Islet of Langerhans (tissue), 1 donor: ENCODE measurements around the gene TM4SF20.

ENCODE experiments used
- FAIRE-seq: peaks from one replicate; lab custom pipeline; 2011; peaks lifted over from hg19 to GRCh38; lab: Jason Lieb, UNC

Gene TM4SF20

GRCh38 chr2:227379095-227379494 lies at the start of gene TM4SF20:
TSS of gene TM4SF20 (minus strand) at chr2:227379306. CDS start at chr2:227379268, 38 bp downstream.
- no peak for FAIRE-seq

- FAIRE-seq, result no peak
Observed at GRCh38 chr2:227428731-227429285, 49.7 kb upstream of the TM4SF20 start.

- FAIRE-seq, result no peak
Observed at GRCh38 chr2:227423656-227424499, 44.8 kb upstream of the TM4SF20 start.

GRCh38 chr2:227420087-227421052 lies 41.3 kb upstream of the TM4SF20 start:
- FAIRE-seq, result no peak

GRCh38 chr2:227416701-227417100 lies 37.6 kb upstream of the TM4SF20 start:
- FAIRE-seq, result peak; percentile 90

GRCh38 chr2:227415538-227416424 lies 36.7 kb upstream of the TM4SF20 start:
- FAIRE-seq, result peak; percentile 30

GRCh38 chr2:227414846-227415245 lies 35.7 kb upstream of the TM4SF20 start:
- no peak for FAIRE-seq

GRCh38 chr2:227413371-227413770 lies 34.3 kb upstream of the TM4SF20 start:
- no peak for FAIRE-seq

GRCh38 chr2:227412877-227413276 lies 33.8 kb upstream of the TM4SF20 start:
- no peak for FAIRE-seq

GRCh38 chr2:227411990-227412350 lies 32.9 kb upstream of the TM4SF20 start:
- no peak for FAIRE-seq

- FAIRE-seq, result no peak
Observed at GRCh38 chr2:227411320-227411989, 32.3 kb upstream of the TM4SF20 start.

GRCh38 chr2:227410191-227410590 lies 31.1 kb upstream of the TM4SF20 start:
- no peak for FAIRE-seq

GRCh38 chr2:227407591-227408151 lies 28.6 kb upstream of the TM4SF20 start:
- FAIRE-seq, result no peak

- no peak for FAIRE-seq
Observed at GRCh38 chr2:227406177-227407031, 27.3 kb upstream of the TM4SF20 start.

GRCh38 chr2:227404585-227405271 lies 25.6 kb upstream of the TM4SF20 start:
- FAIRE-seq, result no peak

- FAIRE-seq, result no peak
Observed at GRCh38 chr2:227402959-227403358, 23.9 kb upstream of the TM4SF20 start.

- no peak for FAIRE-seq
Observed at GRCh38 chr2:227402321-227402720, 23.2 kb upstream of the TM4SF20 start.

- no peak for FAIRE-seq
Observed at GRCh38 chr2:227401550-227401949, 22.4 kb upstream of the TM4SF20 start.
